ENCODE results near the gene PSMB9.

GRCh38 chr6:32903952-32904351 is 50.0 kb downstream of the PSMB9 start:
- TF ChIP-seq POLR2A (conservative IDR thresholded peaks at IDR 0.05) = no peak
- TF ChIP-seq GATAD2A (IDR thresholded peaks at IDR 0.05) = no peak
- TF ChIP-seq SNRNP70 (optimal IDR thresholded peaks at IDR 0.05; ENCODE audit: low read depth, low read length) = no peak
- no peak for TF ChIP-seq CTCF (IDR thresholded peaks at IDR 0.05 in 2 of 3, conservative IDR thresholded peaks at IDR 0.05 in 1 of 3; ENCODE audit: insufficient read depth in 2 of 3, low read depth in 1 of 3, low read length in 3 of 3)
- no peak for TF ChIP-seq NBN (IDR thresholded peaks at IDR 0.05; ENCODE audit: low read depth)
- TF ChIP-seq TFAP4 (CRISPR knock-in tag; IDR thresholded peaks at IDR 0.05; ENCODE audit: borderline replicate concordance) = no peak
- TF ChIP-seq ZSCAN32 (CRISPR knock-in tag; IDR thresholded peaks at IDR 0.05) = no peak

Data from K562 (cell line).